Measurements from ENCODE around the gene PARP2. TPM values are rescaled to one million over a fixed set of nuclear protein-coding genes. Genes with fewer than 3 reads are reported as not detected.
A peak's percentile ranks its signal among the peaks of the same experiment; 100 is the strongest.
"Not testable (repeated sequence)": the region's sequence is repeated elsewhere in the genome, so short reads cannot be mapped to it uniquely, and the experiment has no call there.

The PARP2 gene
- 29.2 TPM for polyA plus RNA-seq (2013, experiment 1 of 2; ENCODE audit: insufficient read length)
- polyA plus RNA-seq (2013, experiment 2 of 2; ENCODE audit: insufficient read length) = 14.5 TPM

GRCh38 chr14:20343092-20343861 is at the start of gene PARP2:
Gene PARP2 (plus strand): TSS chr14:20343635. CDS start chr14:20343642, 7 bp downstream.
- DNase-seq = peak; percentile 100

- DNase-seq = no peak
Measured at GRCh38 chr14:20294636-20295035, 48.8 kb upstream of the PARP2 start.

- no peak for DNase-seq
Measured at GRCh38 chr14:20295067-20295466, 48.4 kb upstream of the PARP2 start.

- peak; percentile 66 for DNase-seq
Measured at GRCh38 chr14:20302042-20302755, 41.2 kb upstream of the PARP2 start.

GRCh38 chr14:20305265-20306078 is 38.0 kb upstream of the PARP2 start, which contains the start of gene TTC5:
Gene TTC5 (minus strand): TSS chr14:20305951. CDS start chr14:20305937, 14 bp downstream.
- peak; percentile 85 for DNase-seq

GRCh38 chr14:20306079-20306423 is 37.4 kb upstream of the PARP2 start:
- no peak for DNase-seq

GRCh38 chr14:20314026-20314425 is 29.4 kb upstream of the PARP2 start:
- no peak for DNase-seq

- DNase-seq = no peak
Measured at GRCh38 chr14:20317720-20318119, 25.7 kb upstream of the PARP2 start.

GRCh38 chr14:20327005-20327869 is 16.2 kb upstream of the PARP2 start:
- DNase-seq = peak; percentile 69

GRCh38 chr14:20328705-20329104 is 14.7 kb upstream of the PARP2 start:
- no peak for DNase-seq

GRCh38 chr14:20329355-20329754 is 14.1 kb upstream of the PARP2 start:
- no peak for DNase-seq

- DNase-seq = no peak
Measured at GRCh38 chr14:20331053-20331613, 12.3 kb upstream of the PARP2 start.

- peak; percentile 18 for DNase-seq
Measured at GRCh38 chr14:20332431-20332787, 11.0 kb upstream of the PARP2 start.

GRCh38 chr14:20332788-20333493 is 10.5 kb upstream of the PARP2 start, which contains the start of gene CCNB1IP1:
Gene CCNB1IP1 (minus strand): TSS chr14:20333279. CDS start chr14:20316523, 16,756 bp downstream.
- peak; percentile 93 for DNase-seq

- no peak for DNase-seq
Measured at GRCh38 chr14:20333494-20333841, 10.0 kb upstream of the PARP2 start.

- no peak for DNase-seq
Measured at GRCh38 chr14:20334017-20334416, 9.4 kb upstream of the PARP2 start.

GRCh38 chr14:20341032-20341431 is 2.4 kb upstream of the PARP2 start:
- not testable (repeated sequence) for DNase-seq

- no peak for DNase-seq
Measured at GRCh38 chr14:20341646-20342045, 1.8 kb upstream of the PARP2 start.

- peak; percentile 17 for DNase-seq
Measured at GRCh38 chr14:20343862-20344220, 406 bp downstream of the PARP2 start.

- no peak for DNase-seq
Measured at GRCh38 chr14:20345366-20345765, 1.9 kb downstream of the PARP2 start.

- no peak for DNase-seq
Measured at GRCh38 chr14:20346713-20347112, 3.3 kb downstream of the PARP2 start.

Measured in fibroblast of skin of back (primary cell).